ENCODE measurements around the gene UTS2R.
"Not testable (repeated sequence)": the region's sequence is repeated elsewhere in the genome, so short reads cannot be mapped to it uniquely, and the experiment has no call there.

The UTS2R gene

DNA sequence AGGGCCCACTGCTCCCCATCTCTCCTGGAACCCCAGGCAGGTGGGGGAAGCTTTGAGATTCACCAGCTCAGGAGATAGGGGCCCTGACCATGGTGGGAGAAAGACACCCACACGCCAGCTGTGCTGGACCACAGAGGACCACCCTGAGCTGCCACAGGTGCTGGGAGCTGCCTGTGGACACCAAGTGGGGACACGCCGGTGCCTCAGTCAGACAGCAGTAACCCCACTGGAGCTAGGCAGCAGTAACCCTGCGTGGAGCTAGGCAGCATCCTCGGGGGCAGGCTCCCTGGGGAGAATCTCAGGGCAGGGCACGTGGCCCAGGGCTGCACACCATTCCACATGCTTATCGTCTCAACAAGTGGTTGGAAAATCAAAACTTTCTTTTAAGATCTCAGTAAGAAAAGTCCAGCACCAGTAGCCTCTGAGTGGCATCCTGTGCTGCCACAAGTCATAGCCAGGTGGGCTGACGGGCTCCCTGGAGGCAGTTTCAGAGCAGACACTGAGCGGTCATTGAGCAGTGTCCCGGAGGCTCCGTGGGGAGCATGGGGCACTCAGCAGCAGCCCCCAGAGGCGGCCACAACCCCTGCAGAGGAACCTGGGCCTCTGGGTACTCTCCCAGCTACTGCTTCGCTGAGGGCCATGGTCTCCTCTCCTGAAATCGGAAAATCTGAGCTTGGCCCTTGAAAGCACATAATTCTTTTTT lies 38.6 kb downstream of the UTS2R start:
- no peak for FAIRE-seq

DNA sequence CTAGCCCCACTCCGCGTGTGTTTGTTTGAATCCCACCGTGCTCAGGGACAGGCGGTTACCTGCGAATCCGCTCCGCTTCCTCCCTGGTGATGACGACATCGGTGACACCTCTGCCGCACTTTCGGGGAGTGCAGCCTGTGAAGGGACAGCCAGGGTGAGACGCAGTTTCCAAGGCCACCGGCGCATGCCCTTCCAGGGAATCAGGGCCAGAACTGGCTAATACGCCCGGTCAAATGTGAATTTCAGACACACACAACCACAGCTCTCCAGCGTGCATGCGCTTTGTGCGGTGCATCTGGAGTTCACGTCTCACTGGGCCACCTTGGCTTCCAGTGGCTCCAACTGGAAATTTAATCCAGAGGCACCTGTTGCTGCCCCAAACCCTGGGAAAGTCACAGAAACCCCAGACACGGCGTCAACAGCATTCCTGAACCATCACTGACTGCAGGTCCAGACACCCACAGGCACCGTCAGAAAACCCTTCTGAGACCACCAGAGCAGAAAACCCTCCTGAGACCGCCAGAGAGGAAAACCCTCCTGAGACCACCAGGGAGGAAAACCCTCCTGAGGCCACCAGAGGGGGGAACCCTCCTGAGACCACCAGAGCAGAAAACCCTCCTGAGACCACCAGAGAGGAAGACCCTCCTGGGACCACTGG lies 40.0 kb downstream of the UTS2R start:
- no peak for FAIRE-seq

GRCh38 chr17:82412081-82412480 lies 40.5 kb downstream of the UTS2R start:
- FAIRE-seq: not testable (repeated sequence)

- no peak for FAIRE-seq
Observed at GRCh38 chr17:82412535-82413520, 41.3 kb downstream of the UTS2R start.

- FAIRE-seq: no peak
Observed at GRCh38 chr17:82414548-82415281, 43.1 kb downstream of the UTS2R start.

DNA sequence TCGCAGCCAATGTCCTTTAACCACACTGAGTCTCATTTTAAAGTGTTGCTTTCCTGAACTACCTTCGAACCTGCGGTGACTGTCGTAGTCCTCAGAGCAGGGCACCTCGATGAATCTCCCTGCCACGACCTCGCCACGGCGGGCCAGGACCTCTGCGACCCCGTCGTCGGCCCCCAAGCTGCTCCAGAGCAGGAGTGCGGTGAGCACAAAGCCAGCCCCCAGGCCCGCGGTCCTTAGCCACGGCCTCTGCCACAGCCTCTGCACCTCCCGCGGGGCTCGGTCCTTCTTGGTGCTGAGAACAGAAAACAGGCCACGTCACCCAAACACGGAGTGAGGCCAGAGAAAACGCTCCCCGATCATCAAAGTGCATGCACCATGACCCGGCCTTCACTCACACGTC lies 43.8 kb downstream of the UTS2R start:
- no peak for FAIRE-seq

DNA sequence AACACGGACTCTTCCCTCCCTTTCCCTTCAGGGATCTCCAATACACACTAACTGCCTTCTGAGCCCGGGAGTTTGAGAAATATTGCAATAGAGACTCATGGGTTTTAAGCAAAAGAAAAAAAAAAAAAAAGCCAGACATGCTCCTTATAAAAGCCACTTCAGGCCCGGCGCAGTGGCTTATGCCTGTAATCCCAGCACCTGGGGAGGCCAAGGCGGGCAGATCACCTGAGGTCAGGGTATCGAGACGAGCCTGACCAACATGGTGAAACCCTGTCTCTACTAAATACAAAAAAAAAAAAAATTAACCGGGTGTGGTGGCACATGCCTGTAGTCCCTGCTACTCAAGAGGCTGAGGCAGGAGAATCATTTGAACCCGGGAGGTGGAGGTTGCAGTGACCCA lies 44.2 kb downstream of the UTS2R start:
- no peak for FAIRE-seq

DNA sequence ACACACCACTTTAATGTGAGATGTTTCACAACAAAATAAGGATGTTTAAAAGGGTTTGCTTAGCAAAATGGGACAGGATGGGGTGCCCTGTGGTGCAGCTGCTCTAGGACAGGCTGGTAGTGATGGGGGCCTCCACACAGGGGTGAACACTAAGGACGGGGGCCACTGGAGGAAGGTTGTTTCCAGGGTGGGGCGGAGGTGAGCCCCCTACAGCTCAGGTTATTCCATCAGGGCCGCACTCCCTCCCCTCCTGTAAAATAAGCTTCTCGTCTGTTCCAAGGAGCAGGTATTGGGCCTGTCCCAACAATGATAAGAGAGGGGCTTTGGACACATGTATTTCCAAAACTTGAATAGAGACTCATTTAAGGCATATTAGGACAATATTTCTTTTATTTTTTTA lies 44.7 kb downstream of the UTS2R start:
- FAIRE-seq: no peak

DNA sequence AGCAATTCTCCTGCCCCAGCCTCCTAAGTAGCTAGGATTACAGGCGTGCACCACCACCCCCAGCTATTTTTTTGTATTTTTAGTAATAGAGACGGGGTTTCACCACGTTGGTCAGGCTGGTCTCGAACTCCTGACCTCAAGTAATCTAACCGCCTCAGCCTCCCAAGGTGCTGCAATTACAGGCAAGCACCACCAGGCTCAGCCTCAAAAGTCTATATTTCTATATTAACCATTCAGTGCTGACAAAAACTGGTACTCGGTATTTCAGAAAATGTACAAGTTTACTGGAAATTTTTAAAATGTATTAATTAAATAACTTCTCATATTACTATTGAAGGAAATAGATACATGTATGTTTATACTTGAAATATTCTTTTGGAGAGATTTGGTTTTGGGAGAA lies 45.2 kb downstream of the UTS2R start:
- FAIRE-seq: no peak

DNA sequence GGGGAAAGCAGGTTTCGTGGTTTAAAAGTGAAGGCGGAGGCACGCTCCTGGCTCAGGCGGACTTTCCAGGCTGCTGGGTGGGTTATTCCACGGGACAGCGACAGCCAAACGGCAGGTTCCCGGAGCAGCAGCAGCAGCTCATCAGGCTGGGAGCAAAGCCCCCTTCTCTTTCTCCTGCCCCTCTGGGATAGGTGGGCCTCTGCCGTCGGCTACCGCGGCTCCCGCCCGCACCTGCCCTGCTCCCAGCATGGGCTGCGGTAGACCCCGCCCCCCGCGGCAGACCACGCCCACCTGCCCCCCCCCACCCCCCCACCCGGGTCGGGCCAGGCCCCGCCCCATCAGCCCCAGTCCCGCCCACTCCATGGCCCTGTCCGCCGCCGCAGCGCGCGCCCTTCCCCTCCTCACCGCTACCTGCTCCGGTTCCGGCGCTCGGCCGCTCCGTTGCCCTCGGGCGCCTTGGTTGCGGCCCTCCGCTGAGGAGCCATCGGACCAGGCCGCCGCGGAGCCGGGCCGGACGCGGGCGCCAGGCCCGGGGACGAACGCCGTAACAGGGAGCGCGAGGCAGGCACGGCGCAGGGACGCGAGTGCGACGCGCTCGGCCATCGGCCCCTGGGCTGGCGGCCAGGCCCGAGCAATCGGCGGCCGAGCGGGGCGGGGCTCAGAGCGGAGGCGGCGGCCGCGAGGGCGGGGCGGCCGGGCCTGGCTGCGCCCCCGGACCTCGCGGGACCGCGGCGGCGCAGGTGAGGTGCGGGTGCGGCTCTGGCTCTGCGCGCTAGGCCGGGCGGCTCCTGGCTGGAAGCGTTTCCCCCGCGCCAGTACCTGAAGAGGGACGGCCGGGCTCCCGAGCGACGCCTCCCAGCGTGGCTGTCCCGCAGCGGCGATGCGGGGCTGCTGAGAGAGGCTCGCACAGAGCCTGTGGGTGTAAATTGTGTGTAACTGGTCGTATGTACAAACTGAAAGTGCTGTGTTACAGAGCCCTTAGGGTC lies 46.7 kb downstream of the UTS2R start, which contains the start of the genes HEXD and OGFOD3:
HEXD (plus strand) TSS at position 347 of the 986 bp plus-strand sequence. CDS start 1,453 bp downstream, outside the sequence.
OGFOD3 (minus strand) TSS at position 586 of the 986 bp plus-strand sequence; CDS start at position 485, 101 bp downstream.
- FAIRE-seq: no peak

GRCh38 chr17:82419540-82419939 lies 48.0 kb downstream of the UTS2R start:
- FAIRE-seq: no peak

DNA sequence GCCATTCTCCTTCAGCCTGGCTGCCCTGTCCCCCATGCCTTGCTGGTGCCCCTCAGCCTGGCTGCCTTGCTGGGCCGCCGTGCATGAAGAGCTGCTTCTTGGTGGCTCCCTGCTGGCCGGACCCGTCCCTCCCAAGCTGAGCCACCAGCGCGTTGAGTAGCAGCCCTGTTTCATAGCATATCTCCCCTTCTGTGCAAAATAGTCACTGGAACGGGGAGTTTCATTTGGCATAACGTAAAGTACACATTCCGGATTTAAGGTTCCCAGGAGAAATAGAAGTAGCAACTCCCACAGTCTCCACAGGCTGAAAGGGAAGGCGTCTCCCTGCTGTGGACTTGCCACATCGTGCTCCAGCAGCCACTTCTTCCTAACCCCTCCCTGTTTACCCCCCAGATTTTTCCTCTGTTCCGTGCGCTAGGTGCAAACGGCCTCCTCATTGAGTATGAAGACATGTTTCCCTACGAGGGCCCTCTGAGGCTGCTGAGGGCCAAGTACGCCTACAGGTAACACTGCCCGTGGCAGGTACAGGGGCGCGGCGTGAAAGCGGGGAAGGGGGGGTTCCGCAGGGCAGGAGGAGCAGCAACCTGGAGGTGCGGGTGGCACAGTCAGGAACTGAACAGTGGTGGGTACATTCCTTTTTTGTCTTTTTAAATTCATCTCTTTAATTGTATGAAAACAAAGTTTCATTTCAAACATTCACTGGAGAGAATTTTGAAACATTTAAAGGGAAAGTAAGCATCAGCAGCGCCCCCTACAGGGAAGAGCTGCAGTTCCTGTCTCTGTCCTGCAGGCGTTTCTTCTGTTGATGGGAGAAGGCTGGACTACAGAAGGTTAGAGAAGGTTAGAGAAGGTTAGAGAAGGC lies 52.7 kb downstream of the UTS2R start:
- FAIRE-seq: no peak

- no peak for FAIRE-seq
Observed at GRCh38 chr17:82424863-82425159, 53.2 kb downstream of the UTS2R start.
